GM21447 (cell line): ENCODE data around the gene TMOD3.

Experiments
- ATAC-seq: cut with Tn5 transposase; IDR thresholded peaks from one replicate; pipeline ENCODE4 v1.9.1; 2021; ENCODE audit not compliant: unreplicated experiment

Gene TMOD3

GRCh38 chr15:51825698-51826097 lies 3.8 kb upstream of the TMOD3 start:
- no peak for ATAC-seq

GRCh38 chr15:51828621-51829375 lies 655 bp upstream of the TMOD3 start:
- ATAC-seq: no peak

GRCh38 chr15:51830276-51830806 lies 888 bp downstream of the TMOD3 start:
- ATAC-seq: peak; percentile 27

GRCh38 chr15:51833772-51834171 lies 4.3 kb downstream of the TMOD3 start:
- ATAC-seq: no peak

- no peak for ATAC-seq
These were observed 8.4 kb downstream of the TMOD3 start for GRCh38 chr15:51837792-51838251.

- ATAC-seq: no peak
These were observed 8.8 kb downstream of the TMOD3 start for GRCh38 chr15:51838270-51838669.

- no peak for ATAC-seq
These were observed 11.2 kb downstream of the TMOD3 start for GRCh38 chr15:51840692-51841091.

GRCh38 chr15:51841406-51842040 lies 12.1 kb downstream of the TMOD3 start:
- no peak for ATAC-seq

GRCh38 chr15:51842265-51842664 lies 12.8 kb downstream of the TMOD3 start:
- ATAC-seq: no peak

GRCh38 chr15:51842852-51843737 lies 13.6 kb downstream of the TMOD3 start:
- no peak for ATAC-seq

GRCh38 chr15:51844747-51845426 lies 15.4 kb downstream of the TMOD3 start:
- no peak for ATAC-seq

GRCh38 chr15:51846066-51846462 lies 16.6 kb downstream of the TMOD3 start:
- no peak for ATAC-seq

GRCh38 chr15:51846463-51847230 lies 17.2 kb downstream of the TMOD3 start:
- ATAC-seq: no peak

GRCh38 chr15:51848811-51849210 lies 19.4 kb downstream of the TMOD3 start:
- no peak for ATAC-seq

GRCh38 chr15:51849860-51850259 lies 20.4 kb downstream of the TMOD3 start:
- no peak for ATAC-seq

- ATAC-seq: no peak
These were observed 24.5 kb downstream of the TMOD3 start for GRCh38 chr15:51853998-51854397.

- no peak for ATAC-seq
These were observed 26.2 kb downstream of the TMOD3 start for GRCh38 chr15:51855612-51856011.

GRCh38 chr15:51856714-51857380 lies 27.4 kb downstream of the TMOD3 start:
- ATAC-seq: no peak

- ATAC-seq: no peak
These were observed 32.3 kb downstream of the TMOD3 start for GRCh38 chr15:51861557-51862359.
